RPMI8226 (cell line): ENCODE data around the gene GLDC.
"Not testable (repeated sequence)": the region's sequence is repeated elsewhere in the genome, so short reads cannot be mapped to it uniquely, and the experiment has no call there.

ENCODE experiments used
- DNase-seq: peaks from one replicate; pipeline ENCODE4 v3.0.0-alpha.2; 2015

GLDC gene

GRCh38 chr9:6645355-6646292 lies at the start of gene GLDC:
GLDC (minus strand) TSS chr9:6645729; CDS start chr9:6645499, 230 bp downstream.
- peak; percentile 34 for DNase-seq

GRCh38 chr9:6692881-6693361 lies 47.4 kb upstream of the GLDC start:
- no peak for DNase-seq

- no peak for DNase-seq
Observed at GRCh38 chr9:6692433-6692832, 46.9 kb upstream of the GLDC start.

- DNase-seq: not testable (repeated sequence)
Observed at GRCh38 chr9:6690675-6691070, 45.1 kb upstream of the GLDC start.

- no peak for DNase-seq
Observed at GRCh38 chr9:6689893-6690674, 44.6 kb upstream of the GLDC start.

- DNase-seq: no peak
Observed at GRCh38 chr9:6687180-6687579, 41.7 kb upstream of the GLDC start.

- no peak for DNase-seq
Observed at GRCh38 chr9:6686396-6686795, 40.9 kb upstream of the GLDC start.

- DNase-seq: no peak
Observed at GRCh38 chr9:6681957-6682501, 36.5 kb upstream of the GLDC start.

- DNase-seq: peak; percentile 95
Observed at GRCh38 chr9:6681147-6681956, 35.8 kb upstream of the GLDC start.

- DNase-seq: peak; percentile 59
Observed at GRCh38 chr9:6680797-6681146, 35.2 kb upstream of the GLDC start.

GRCh38 chr9:6677803-6678202 lies 32.3 kb upstream of the GLDC start:
- DNase-seq: no peak

- no peak for DNase-seq
Observed at GRCh38 chr9:6676254-6676921, 30.9 kb upstream of the GLDC start.

GRCh38 chr9:6675268-6675667 lies 29.7 kb upstream of the GLDC start:
- DNase-seq: no peak

- DNase-seq: no peak
Observed at GRCh38 chr9:6673326-6674025, 27.9 kb upstream of the GLDC start.

GRCh38 chr9:6672118-6672517 lies 26.6 kb upstream of the GLDC start:
- no peak for DNase-seq

- no peak for DNase-seq
Observed at GRCh38 chr9:6671416-6671815, 25.9 kb upstream of the GLDC start.

GRCh38 chr9:6669881-6670280 lies 24.4 kb upstream of the GLDC start:
- no peak for DNase-seq

- peak; percentile 23 for DNase-seq
Observed at GRCh38 chr9:6667633-6668280, 22.2 kb upstream of the GLDC start.

GRCh38 chr9:6667080-6667479 lies 21.6 kb upstream of the GLDC start:
- DNase-seq: no peak

GRCh38 chr9:6665628-6666027 lies 20.1 kb upstream of the GLDC start:
- DNase-seq: no peak

GRCh38 chr9:6664204-6664680 lies 18.7 kb upstream of the GLDC start:
- DNase-seq: no peak
